Loucy (cell line): ENCODE data around the gene SMIM35.
A peak's percentile ranks its signal among the peaks of the same experiment; 100 is the strongest.

Experiments
- H2AFZ ChIP-seq: fragments of 200-600 bp; sonication (generic); 2 replicates; pipeline ENCODE4 v1.6.0; 2016; ENCODE audit warnings: antibody characterized with exemption, mild to moderate bottlenecking, low read length, moderate library complexity
- H3F3A ChIP-seq: fragments of 200-600 bp; 2 replicates; pipeline ENCODE4 v1.6.0; 2016; ENCODE audit warnings: antibody characterized with exemption, low read depth, mild to moderate bottlenecking
- H3K27me3 ChIP-seq: fragments of 200-600 bp; sonication (generic); 2 replicates; pipeline ENCODE4 v1.6.1; 2014; ENCODE audit warnings: low read length, mild to moderate bottlenecking; ENCODE audit not compliant: insufficient read depth, poor library complexity, severe bottlenecking
- H3K36me3 ChIP-seq: fragments of 200-600 bp; sonication (generic); 2 replicates; pipeline ENCODE4 v1.6.1; 2016; ENCODE audit warnings: low read length; ENCODE audit not compliant: insufficient read depth
- H3K4me1 ChIP-seq: fragments of 200-600 bp; sonication (generic); 2 replicates; pipeline ENCODE4 v1.5.1; 2014; ENCODE audit warnings: low read length, mild to moderate bottlenecking; ENCODE audit not compliant: insufficient read depth, poor library complexity, severe bottlenecking
- H3K4me2 ChIP-seq: fragments of 200-600 bp; sonication (generic); 2 replicates; pipeline ENCODE4 v1.6.0; 2014; ENCODE audit warnings: antibody characterized with exemption, low read length, low read depth, mild to moderate bottlenecking; ENCODE audit not compliant: poor library complexity, severe bottlenecking
- H3K4me3 ChIP-seq: fragments of 200-600 bp; sonication (generic); 2 replicates; pipeline ENCODE4 v1.5.1; 2014; ENCODE audit warnings: low read length, mild to moderate bottlenecking, mixed read lengths; ENCODE audit not compliant: poor library complexity, severe bottlenecking
- H3K79me2 ChIP-seq: fragments of 200-600 bp; sonication (generic); 2 replicates; pipeline ENCODE4 v1.6.1; 2014; ENCODE audit warnings: low read length; ENCODE audit not compliant: insufficient read depth
- H3K9ac ChIP-seq: fragments of 200-600 bp; sonication (generic); 2 replicates; pipeline ENCODE4 v1.6.0; 2014; ENCODE audit warnings: mild to moderate bottlenecking, low read depth, low read length, moderate library complexity; ENCODE audit not compliant: poor library complexity, severe bottlenecking
- H3K9me2 ChIP-seq: fragments of 200-600 bp; sonication (generic); replicated peaks from 2 replicates; pipeline ENCODE4 v1.6.1; 2016; ENCODE audit warnings: low read depth, low read length, mixed read lengths
- H3K9me3 ChIP-seq: fragments of 200-600 bp; sonication (generic); 2 replicates; pipeline ENCODE4 v1.6.1; 2014; ENCODE audit warnings: mild to moderate bottlenecking, antibody characterized with exemption, low read length, low read depth; ENCODE audit not compliant: insufficient read depth
- H4K20me1 ChIP-seq: fragments of 200-600 bp; sonication (generic); 2 replicates; pipeline ENCODE4 v1.6.0; 2014; ENCODE audit warnings: antibody characterized with exemption, low read length, mild to moderate bottlenecking; ENCODE audit not compliant: insufficient read depth, poor library complexity, severe bottlenecking
- CTCF ChIP-seq: fragments of 200-600 bp; sonication (generic); conservative IDR thresholded peaks from 2 replicates; pipeline ENCODE4 v1.5.1; 2014; ENCODE audit warnings: mild to moderate bottlenecking, antibody characterized with exemption, low read length
- EZH2phosphoT487 ChIP-seq: fragments of 200-600 bp; IDR thresholded peaks from 2 replicates; pipeline ENCODE4 v1.6.1; 2018; ENCODE audit warnings: antibody characterized with exemption, mild to moderate bottlenecking, moderate library complexity, borderline replicate concordance

The SMIM35 gene

GRCh38 chr11:118017111-118017510 is 69.7 kb downstream of the SMIM35 start:
- Histone ChIP-seq H3K9me3 (0 out of 2 replicates have a peak, but pooled peaks cover 4% of the 10 kb centered on the region), H3K4me1 (peaks cover 16% of the 10 kb centered on the region), H3K36me3 (no peaks in the 10 kb centered on the region), H3K4me3 (no peak overlapping the region), H3K9ac (no peak overlapping the region), H2AFZ (no peak overlapping the region), H3F3A (no peaks in the 10 kb centered on the region), H3K79me2 (no peaks in the 10 kb centered on the region), H3K4me2 (no peak overlapping the region), H3K9me2 (no peaks in the 10 kb centered on the region), H3K27me3 (no peaks in the 10 kb centered on the region), H4K20me1 (no peaks in the 10 kb centered on the region)
- TF ChIP-seq CTCF: no peak
- no peak for TF ChIP-seq EZH2phosphoT487

GRCh38 chr11:118016104-118016503 is 70.7 kb downstream of the SMIM35 start:
- Histone ChIP-seq H4K20me1 (no peaks in the 10 kb centered on the region), H3K27me3 (no peaks in the 10 kb centered on the region), H3K4me1 (peaks cover 16% of the 10 kb centered on the region), H3K4me3 (no peak overlapping the region), H2AFZ (no peak overlapping the region), H3K9ac (no peak overlapping the region), H3K9me3 (0 out of 2 replicates have a peak, but pooled peaks cover 4% of the 10 kb centered on the region), H3K79me2 (no peaks in the 10 kb centered on the region), H3K9me2 (no peaks in the 10 kb centered on the region), H3F3A (no peaks in the 10 kb centered on the region), H3K36me3 (no peaks in the 10 kb centered on the region), H3K4me2 (peak overlapping the region; percentile 45)
- TF ChIP-seq EZH2phosphoT487 (no peak), CTCF (no peak)

- Histone ChIP-seq H3K36me3 (no peaks in the 10 kb centered on the region), H3K4me3 (peak overlapping the region; percentile 24), H3K9ac (no peak overlapping the region), H4K20me1 (no peaks in the 10 kb centered on the region), H3K4me1 (peaks cover 16% of the 10 kb centered on the region), H3K9me2 (no peaks in the 10 kb centered on the region), H3K9me3 (0 out of 2 replicates have a peak, but pooled peaks cover 4% of the 10 kb centered on the region), H2AFZ (0 out of 2 replicates have a peak overlapping the region, but pooled peaks have one; percentile 54), H3K4me2 (peak overlapping the region; percentile 45), H3K27me3 (no peaks in the 10 kb centered on the region), H3K79me2 (no peaks in the 10 kb centered on the region), H3F3A (no peaks in the 10 kb centered on the region)
- TF ChIP-seq CTCF (no peak), EZH2phosphoT487 (no peak)
Observed at GRCh38 chr11:118015385-118015841, 71.3 kb downstream of the SMIM35 start.
